Measurements from ENCODE around the gene ATP2A2.

The ATP2A2 gene

DNA sequence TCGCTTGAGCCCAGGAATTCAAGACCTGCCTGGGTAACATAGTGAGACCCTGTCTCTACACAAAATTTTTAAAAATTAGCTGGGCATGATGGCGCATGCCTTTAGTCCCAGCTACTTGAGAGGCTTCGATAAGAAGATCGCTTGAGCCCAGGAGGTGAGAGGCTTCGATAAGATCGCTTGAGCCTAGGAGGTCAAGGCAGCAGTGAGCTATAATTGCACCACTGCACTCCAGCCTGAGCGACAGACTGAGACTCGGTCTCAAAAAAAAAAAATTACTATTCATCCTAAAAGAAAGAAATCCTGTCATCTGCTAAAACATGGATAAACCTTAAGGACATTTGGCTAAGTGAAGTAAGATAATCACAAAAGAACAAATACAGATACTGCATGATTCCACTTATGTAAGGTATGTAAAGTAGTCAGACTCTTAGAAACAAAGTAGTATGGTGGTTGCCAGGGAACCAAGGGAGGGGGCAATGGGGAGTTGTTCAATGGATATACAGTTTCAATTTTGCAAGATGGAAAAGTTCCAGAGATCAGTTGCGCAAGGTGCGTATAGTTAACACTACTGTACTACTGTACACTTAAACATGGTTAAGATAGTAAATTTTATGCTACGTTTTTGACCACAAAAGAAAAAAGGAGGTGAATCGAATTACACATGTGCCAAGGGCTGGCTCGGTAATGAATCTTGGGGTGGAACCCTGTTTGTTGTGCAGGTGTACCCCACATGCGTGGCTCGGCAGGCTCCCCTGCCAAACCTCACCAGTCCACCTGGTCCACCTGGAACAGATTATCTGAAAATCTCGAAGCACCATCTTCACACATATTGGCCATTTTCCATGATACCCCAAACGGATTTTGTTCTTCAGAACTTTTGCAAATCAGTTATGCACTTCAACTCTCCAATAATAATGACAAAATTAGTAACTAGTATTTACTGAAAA lies 18.3 kb upstream of the ATP2A2 start:
- DNase-seq (ENCODE audit: low spot score), result no peak

DNA sequence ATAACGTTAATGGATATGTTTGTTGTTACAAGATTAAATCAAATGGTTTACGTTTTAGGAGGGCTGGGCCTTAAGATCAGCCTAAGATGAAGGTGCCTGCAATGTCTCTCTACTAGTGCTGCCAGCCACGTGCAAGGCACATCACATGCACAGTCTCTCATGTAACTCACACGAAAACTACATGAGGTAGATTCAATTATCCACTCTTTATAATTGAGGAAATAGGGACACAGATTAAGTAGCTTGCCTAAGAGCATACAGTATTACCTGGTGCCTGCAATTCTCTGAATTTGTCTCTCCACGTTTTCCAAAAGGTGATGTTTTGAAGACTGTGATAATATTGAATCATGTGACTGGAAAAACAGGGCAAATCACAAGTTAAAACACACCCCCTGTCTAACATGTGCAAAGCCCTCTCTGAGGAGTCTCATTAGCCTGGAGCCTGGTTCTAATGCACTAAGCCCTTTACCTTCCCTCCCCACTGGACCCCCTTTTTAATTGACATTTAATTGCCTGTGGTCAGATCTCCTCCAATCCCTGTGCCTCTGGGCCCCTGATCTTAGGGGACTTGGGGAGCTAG lies 14.6 kb upstream of the ATP2A2 start:
- DNase-seq (ENCODE audit: low spot score), result no peak

DNA sequence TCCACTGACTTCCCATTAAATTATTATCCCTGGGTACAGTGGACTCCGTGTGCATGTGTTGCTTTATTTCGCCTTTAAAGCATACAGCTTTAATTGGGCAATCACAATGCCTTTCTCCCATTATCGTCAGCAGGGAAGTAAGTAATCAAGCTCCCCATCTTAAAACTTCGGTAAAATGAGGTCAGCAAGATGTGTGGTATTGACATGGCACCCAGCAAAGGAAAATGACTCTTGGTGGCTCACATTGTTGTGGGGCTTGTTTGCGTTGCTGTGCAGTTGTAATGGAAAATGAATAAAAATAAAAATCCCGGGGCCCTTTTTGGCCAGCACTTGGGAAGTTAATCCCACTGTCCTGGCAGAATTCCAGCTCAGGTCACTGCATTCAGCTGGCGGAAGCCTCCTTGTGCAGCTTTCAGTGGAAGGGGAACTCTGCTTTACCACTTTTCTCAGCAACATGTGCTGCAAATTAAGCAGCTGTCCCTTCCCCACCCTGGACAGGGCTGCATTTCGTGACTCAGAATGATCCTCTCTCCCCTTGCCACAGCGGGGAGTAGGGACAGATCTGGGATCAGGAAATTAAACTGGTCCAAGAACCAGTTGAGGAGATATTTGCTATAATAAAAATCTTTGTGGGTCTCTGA lies 13.9 kb upstream of the ATP2A2 start:
- no peak for DNase-seq (ENCODE audit: low spot score)

DNA sequence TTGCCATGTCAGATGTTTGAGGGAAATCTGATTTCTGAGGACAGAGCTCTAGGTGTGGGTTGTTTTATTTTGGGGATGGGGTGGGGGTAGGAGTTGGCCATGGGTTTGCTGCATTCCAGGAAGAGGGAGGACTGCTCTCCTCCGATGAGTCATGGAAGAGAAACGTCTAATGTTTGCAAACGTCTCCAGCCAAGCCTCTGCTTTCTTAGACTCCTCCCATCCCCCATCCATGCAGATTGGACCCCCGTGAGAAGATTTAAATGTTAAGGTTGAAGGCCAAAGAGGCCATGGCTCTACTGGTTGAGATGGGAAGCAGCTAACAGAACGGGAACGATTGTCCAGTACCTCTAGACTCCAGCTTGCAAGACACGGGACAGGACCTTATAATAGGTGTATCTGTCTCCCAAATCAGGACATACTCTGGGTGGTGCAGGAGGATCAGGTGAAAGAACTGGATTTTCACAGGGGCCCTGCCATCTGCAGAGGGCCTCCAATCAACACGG lies 11.4 kb upstream of the ATP2A2 start:
- DNase-seq (ENCODE audit: low spot score), result no peak

DNA sequence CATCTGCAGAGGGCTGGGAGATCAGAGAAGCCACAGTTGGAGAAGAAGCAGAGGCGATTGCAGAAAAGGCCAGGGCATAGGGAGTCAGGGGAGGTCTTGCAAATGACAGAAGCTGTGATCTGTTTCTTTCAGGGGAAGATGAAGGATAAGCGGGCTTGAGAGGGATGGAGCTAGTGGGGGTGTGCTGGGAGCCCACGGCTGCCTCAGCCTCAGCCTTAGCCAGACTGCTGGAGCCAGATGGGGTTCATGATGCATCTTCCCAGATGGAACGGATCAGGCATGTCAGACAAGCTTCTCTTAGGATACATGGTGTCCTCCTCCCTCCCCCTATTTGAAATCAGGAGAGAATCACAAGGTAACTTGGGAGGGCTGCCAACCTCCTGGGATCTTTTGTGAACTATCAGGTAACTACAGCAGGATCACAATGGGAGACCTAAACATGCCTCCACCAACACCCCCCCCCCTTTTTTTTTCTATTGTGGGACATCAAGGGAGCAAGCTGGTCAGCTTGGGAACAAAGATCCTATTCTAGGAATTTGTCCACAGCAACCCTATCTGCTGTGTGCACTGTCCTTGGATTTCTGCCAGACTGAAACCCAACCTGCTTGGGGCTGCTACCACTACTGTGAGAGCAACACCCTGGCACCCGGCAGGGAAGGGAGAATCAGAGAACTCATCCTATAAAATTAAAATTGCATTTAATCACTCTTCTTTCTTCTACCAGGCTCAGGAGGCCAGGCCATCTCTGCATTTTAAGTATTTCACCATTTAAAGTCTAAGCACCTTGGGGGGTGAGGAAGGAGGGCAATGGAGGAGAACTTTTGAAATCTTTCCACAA lies 10.7 kb upstream of the ATP2A2 start:
- DNase-seq (ENCODE audit: low spot score), result no peak

DNA sequence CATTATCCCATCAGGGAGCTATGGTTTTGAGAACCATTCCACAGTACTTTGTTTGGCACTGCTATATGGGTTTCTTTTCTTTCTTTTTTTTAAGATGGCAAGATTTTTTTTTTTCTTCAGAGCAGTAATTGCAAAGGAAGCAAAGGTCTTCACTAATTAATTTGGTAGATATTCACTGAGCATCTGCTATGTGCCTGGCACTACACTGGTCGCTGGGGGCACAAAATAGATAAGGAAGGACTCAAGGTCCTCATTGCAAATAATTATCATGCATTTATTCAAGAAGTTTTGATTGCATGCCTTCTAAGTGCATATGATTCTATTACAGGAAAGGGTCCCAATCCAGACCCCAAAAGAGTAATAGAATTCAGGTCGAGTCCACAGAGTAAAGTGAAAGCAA lies 10.0 kb upstream of the ATP2A2 start:
- no peak for DNase-seq (ENCODE audit: low spot score)

DNA sequence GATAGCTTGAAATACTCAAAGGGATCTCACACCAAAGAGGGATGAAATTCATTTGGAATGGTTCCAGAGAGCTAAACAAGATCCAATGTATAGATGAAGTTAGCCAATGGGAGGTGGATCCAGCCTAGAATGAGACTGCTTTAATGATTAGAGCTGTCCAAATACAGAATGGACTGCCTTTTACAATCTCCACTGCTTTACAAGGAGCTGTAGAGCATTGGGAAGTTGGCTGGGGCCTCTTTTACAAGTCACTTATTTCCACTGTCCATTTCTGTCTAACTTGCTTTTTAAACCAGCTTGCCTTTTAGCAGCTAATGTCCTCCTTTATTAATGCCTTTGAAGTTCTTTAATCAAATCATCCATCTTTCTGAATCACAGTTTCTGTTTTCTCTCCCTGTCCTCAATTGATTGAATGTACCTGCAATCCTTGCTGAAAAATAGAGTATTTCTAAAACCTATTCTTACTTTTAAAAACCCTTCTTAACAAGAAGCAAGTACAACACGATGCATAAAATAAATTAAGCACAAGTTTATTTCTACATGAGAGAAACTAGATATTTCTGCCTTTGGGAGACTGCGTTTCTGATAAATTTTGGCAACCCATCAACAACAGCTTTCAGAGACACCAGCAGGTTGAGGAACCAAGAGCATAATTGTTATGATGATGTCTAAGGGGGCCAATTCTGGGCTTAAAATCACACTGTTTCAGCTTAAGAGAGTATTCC lies 3.4 kb upstream of the ATP2A2 start:
- DNase-seq (ENCODE audit: low spot score), result no peak

DNA sequence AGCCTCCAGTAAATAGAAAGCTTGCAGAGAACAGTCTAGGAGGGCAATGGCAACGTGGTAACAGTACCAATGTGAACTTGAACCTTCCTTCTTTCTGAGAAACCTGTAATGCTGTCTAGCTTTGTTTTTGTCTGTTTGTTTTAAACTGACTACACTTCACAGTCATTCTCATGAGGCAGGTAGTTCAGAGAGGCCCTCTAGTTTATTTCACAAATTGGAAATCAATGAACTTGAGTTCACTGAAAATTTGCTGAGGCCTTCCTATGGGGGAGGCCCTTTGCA lies 2.9 kb upstream of the ATP2A2 start:
- no peak for DNase-seq (ENCODE audit: low spot score)

DNA sequence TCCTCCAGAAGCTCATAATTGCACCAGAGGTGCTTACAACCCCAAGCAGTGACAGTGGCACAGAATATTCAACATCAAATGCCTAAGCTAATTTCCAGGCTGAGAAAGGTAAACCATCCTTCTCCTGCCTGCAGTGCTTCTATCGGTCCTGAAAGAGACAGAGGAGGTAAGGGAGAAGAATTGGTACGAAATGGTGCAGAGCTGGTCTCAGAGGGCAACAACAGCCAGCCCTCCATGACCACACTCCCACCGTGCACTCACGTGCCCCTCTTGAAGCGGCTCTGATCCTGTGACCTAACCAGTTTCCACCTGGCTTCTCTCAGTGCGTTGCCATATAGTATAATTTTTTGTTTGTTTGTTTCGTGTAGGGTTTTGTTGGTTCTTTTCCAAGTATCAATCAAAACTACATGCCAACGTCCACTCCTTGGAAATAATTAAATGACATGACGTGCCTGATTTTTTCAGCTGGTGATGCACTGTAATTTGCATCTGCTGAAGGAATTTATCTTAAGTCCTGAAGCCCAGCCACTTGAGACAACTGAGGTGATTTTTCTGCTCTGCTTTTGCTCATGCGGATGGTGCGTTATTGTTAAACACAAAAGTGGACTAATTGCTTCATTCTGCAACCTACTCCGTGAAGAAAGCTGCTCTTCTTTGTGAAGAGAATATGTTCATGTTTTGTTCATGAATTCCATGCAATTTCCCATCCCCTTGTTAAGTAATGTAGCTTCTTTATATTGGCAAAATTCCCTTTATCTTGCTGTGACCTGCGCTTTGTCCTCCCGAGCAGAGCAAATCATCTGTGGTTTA lies 1.3 kb upstream of the ATP2A2 start:
- no peak for DNase-seq (ENCODE audit: low spot score)

DNA sequence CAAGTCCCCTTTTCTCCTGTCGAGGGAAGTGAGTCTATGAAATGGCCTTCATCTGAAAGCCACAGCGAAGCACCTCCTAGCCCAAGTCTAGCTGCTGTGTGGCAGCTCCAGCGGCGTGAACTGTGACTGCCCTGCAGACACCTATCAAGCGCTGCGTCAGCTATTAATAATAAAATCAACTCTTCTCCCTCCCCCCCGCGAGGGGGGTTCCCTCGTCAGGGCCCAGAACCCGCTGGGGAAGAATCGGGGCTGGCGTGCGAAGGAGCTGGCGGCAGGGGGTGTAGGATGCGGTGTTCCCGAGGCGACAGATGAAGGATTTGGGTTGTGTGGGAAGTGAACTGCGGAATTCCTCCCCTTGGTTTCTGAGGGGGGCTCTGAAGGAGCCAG lies 662 bp upstream of the ATP2A2 start:
- DNase-seq (ENCODE audit: low spot score), result peak; percentile 43

DNA sequence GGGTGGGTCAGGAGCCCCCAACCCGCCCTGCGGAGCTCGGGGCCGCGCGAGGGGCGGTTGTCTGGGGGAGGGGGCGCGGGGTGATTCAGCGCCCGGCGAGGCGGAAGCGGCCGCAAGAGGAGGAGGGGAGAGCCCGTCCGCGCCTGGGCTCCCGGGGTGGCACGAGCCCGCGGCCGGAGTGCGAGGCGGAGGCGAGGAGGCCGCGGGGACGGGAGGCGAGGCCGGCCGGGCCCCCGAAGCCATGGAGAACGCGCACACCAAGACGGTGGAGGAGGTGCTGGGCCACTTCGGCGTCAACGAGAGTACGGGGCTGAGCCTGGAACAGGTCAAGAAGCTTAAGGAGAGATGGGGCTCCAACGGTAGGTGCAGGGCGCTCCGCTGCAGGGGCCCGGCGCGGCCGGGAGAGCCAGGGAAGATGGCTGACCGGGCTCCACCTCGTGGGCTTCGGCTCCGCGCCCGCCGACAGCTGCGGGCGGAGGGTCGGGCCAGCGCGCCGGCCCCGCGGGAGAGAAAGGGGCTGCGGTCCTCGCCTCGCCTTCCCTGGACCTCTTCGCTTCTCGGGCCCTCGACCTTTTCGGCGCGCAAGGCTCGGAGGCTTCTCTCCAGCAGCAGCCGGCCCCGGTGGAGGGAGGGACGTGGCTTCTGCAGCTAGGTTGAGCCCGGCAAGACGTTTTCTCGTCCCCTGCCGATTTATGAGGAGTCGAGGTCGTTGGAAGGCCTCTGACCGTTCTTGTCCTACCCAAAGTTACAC lies 677 bp downstream of the ATP2A2 start:
- DNase-seq (ENCODE audit: low spot score), result peak; percentile 22

DNA sequence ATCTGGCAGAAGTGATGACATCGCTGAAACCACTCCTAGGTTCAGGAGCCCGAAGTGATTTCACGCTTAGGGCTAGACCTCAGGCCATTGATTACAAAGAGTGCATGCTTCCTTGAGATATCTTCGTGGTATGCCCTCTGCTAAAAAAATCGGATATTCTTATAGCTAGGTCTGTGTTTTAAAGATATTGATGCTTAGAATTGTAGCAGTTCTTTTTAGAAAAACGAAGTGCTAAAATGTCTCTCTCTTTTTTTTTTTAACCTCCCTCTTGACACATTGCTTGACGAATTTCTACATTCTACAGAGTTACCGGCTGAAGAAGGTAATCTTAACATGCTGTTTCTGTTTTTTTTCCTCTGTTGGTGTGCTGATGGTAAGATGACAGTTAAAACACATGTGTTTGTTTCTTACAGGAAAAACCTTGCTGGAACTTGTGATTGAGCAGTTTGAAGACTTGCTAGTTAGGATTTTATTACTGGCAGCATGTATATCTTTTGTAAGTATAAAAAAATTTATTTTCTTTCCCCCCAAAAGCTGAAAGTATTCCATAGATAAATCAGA lies 1.3 kb downstream of the ATP2A2 start:
- DNase-seq (ENCODE audit: low spot score), result no peak

DNA sequence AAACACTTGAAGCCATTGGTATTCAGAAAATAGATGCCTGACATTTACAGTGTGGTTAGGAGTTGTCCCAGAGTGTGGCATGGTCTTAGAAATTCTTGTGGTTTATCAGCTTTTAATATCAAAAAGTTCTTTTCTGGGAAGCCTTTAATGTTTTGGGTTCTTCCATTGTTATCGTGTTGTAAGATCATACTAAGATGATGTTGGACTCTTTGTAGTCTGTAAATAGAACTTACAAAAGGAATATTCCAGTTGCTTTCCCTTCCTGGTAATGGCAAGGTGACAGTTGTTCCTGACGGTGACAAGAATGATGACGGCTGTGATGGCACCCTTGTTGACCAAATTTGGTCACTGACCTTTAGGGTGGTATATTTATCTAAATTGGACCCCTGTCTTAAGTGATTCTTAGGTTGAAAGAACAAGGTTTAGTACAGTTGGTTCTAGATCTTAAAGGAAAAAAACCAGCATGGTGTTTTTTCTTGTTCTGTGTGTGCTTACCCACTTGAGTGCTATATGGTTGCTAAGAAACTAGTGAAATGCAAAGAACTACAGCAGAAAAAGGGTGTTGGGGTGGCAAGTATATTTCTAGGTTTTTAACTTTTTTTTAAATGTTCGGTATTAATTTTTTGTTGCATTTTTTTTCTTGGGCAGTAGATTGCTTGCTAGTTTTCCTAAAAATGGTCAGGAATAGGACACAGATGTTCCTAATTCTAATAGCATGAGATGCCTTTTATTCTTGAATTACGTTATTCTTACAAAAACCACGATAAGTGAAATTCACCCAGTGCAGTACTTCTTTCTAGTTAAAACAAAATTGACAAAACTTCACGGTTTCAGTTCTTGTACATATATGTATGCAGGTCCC lies 2.1 kb downstream of the ATP2A2 start:
- DNase-seq (ENCODE audit: low spot score), result no peak

DNA sequence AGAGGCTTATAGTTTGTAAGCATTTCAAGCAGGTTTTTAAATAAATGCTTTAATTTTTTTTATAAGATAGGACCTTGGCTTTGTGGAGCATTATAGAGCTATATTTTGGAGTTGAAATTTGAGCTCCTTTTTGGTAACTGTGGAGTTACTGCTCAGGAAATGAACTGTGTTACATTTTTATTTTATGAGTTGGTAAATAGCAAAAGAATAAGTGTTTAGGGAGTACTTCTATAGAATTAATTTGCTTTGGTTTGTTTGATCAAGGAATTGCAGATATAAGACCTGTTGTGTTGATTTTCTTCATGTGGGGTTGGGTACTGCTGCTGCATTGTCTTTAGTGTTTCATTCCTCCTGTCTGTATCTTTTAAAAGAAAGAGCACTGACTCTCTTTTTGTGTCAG lies 3.5 kb downstream of the ATP2A2 start:
- no peak for DNase-seq (ENCODE audit: low spot score)

DNA sequence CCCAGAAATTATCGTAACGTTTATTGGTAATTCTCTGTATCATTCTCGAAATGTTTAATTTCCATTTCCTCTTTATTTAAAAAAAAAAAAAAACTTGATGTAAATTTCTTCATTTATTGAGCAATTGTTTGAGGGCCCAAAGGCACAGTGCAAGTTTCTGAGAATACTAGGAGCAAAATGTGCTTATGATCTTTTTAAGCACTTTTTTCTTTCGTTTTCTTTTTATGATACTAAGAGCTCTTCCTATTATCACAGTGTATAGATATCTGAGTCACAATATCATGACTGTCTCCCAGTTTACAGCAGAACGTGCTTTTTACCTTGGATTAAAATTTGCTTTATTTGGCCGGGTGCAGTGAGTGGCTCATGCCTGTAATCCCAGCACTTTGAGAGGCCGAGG lies 5.6 kb downstream of the ATP2A2 start:
- DNase-seq (ENCODE audit: low spot score), result no peak

DNA sequence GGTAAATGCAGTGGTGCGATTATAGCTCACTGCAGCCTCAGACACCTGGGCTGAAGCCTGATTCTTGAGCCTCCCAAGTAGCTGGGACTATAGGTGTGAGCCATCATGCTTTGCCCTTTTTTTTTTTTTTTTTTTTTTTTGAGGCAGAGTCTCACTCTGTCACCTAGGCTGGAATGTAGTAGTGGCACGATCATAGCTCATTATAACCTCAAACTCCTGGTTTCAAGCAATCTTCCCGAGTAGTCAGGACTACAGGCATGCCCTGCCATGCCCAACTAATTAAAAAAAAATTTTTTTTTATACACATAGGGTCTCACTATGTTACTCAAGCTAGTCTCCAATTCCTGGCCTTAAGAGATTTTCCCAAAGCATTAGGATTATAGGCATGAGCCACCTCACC lies 6.9 kb downstream of the ATP2A2 start:
- no peak for DNase-seq (ENCODE audit: low spot score)

DNA sequence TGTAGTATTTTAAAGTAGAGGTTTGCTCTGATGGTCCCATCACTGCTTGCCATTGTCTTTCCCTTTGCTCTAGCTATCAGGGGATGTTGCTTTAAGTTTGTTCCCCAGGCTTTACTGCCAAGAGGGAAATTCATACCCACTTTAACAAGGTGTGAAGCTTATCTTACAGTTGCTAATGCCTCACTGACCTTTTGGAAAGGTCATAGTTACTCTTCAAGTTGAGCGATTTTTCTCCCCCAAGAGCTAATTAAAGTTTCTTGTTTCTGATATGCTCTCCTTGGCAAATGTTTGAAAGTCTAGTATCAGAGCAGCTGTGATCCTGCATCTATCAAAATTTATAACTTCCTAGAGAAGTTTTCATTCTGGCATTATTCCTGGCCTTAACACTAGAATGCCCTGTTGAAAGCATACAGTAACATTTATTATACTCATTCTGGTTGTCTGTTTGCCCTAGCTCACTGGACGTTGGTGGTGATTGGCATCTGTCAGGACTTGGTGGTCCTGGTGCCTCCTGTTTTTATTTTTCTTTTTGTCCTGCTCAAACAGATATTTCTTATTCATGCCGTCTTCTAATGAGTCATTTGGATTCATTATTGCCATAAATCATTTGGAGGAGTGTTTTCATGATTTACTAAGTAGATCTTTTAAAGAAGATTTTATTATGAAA lies 8.1 kb downstream of the ATP2A2 start:
- DNase-seq (ENCODE audit: low spot score), result no peak

DNA sequence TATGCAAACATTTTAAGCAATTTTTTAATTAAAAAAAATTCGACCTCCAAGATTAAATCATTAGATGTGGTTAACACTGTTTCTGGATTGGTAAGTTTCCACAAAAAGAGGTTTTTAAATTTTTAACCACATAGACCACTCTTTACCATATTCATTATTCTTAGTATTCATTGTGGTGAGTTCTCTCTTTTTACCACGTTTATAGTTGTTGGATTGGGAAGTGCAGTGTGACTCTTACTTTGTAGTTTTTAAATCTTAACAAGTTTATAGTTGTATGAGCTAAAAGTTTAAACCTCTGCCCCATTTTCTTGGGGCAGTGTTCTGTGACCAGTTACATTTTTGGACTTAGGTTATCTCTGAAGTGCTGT lies 8.6 kb downstream of the ATP2A2 start:
- no peak for DNase-seq (ENCODE audit: low spot score)
